MCF 10A (cell line): ENCODE measurements around the gene TLR4. TPM values are rescaled to one million over a fixed set of nuclear protein-coding genes. Genes with fewer than 3 reads are reported as not detected.

Experiments
- BruUV-seq: library from RNA; stranded (reverse); fragments of 400-500 nt; replicated peaks from 2 replicates; lab custom pipeline; 2021; lab: Mats Ljungman, UMichigan
- CTCF ChIA-PET: fragments of 300-600 bp; sonication (Branson Sonifier 250); formaldehyde crosslinking; extraction: SDS; loops from one replicate; lab custom pipeline; 2021; ENCODE audit warnings: antibody characterized with exemption, inconsistent platforms; lab: Yijun Ruan, JAX
- POLR2A ChIA-PET: fragments of 300-600, 350-650 bp; sonication (Branson Sonifier 250); formaldehyde crosslinking; extraction: SDS; loops from one replicate; lab custom pipeline; 2020; ENCODE audit warnings: antibody characterized with exemption, inconsistent platforms; lab: Yijun Ruan, JAX
- DNase-seq: peaks from one replicate; pipeline ENCODE4 v3.0.0-alpha.2; 2018; ENCODE audit not compliant: unreplicated experiment
- H3K27ac Mint-ChIP-seq: one replicate; pipeline ENCODE4 v1.8.0; 2022; ENCODE audit warnings: mild to moderate bottlenecking, low read depth, mixed read lengths; ENCODE audit not compliant: unreplicated experiment
- H3K27me3 Mint-ChIP-seq: one replicate; pipeline ENCODE4 v1.8.0; 2022; ENCODE audit warnings: mixed read lengths; ENCODE audit not compliant: insufficient read depth, unreplicated experiment
- H3K36me3 Mint-ChIP-seq: one replicate; pipeline ENCODE4 v1.8.0; 2022; ENCODE audit warnings: mild to moderate bottlenecking, moderate library complexity, mixed read lengths; ENCODE audit not compliant: insufficient read depth, unreplicated experiment
- H3K4me1 Mint-ChIP-seq: one replicate; pipeline ENCODE4 v1.8.0; 2022; ENCODE audit warnings: mixed read lengths; ENCODE audit not compliant: insufficient read depth, unreplicated experiment
- H3K4me3 Mint-ChIP-seq: one replicate; pipeline ENCODE4 v1.8.0; 2022; ENCODE audit warnings: mild to moderate bottlenecking, moderate library complexity, mixed read lengths; ENCODE audit not compliant: unreplicated experiment
- H3K9me3 Mint-ChIP-seq: one replicate; pipeline ENCODE4 v1.8.0; 2022; ENCODE audit warnings: mixed read lengths; ENCODE audit not compliant: unreplicated experiment
- CTCF ChIP-seq: fragments of 200-600 bp; IDR thresholded peaks from one replicate; pipeline ENCODE4 v1.8.0; 2022; ENCODE audit warnings: antibody characterized with exemption, mild to moderate bottlenecking; ENCODE audit not compliant: unreplicated experiment
- intact Hi-C: fragments of 100-400 bp; cut with micrococcal nuclease; formaldehyde crosslinking; loops from 2 replicates; pipeline ENCODE4 v1.14.1; 2022
- total RNA-seq: library from RNA; stranded (reverse); gene quantifications from 2 replicates; pipeline ENCODE4 v1.2.3, GENCODE V29; 2022

Gene TLR4
- total RNA-seq, 1 experiment from 2014 or later: not detected

- H3K9me3 Mint-ChIP-seq: peaks cover 32% of the 10 kb centered on the region
- no peak for TF ChIP-seq CTCF
- intact Hi-C loops: no loop called here
- BruUV-seq: no TSS peak
- ChIA-PET CTCF (interaction anchor here (0.6 to 1.1 kb wide), 3 partner anchors 21 to 1039 kb away, joined by 3 to 4 read pairs (median 3); no protein-coding TSS in a partner anchor), POLR2A (no interaction called here)
- H3K27me3 Mint-ChIP-seq: no peaks in the 10 kb centered on the region
- no peaks in the 10 kb centered on the region for H3K4me1 Mint-ChIP-seq
- peak; percentile 52 for DNase-seq
- no peak overlapping the region for H3K27ac Mint-ChIP-seq
- H3K4me3 Mint-ChIP-seq: no peak overlapping the region
- no peaks in the 10 kb centered on the region for H3K36me3 Mint-ChIP-seq
These were observed 666 bp upstream of the TLR4 start for GRCh38 chr9:117703537-117703936.

- Mint-ChIP-seq H3K27ac (no peak overlapping the region), H3K4me3 (peak overlapping the region; percentile 7), H3K9me3 (peaks cover 28% of the 10 kb centered on the region), H3K36me3 (no peaks in the 10 kb centered on the region), H3K4me1 (no peaks in the 10 kb centered on the region), H3K27me3 (no peaks in the 10 kb centered on the region)
- CTCF ChIA-PET: interaction anchor here (0.5 to 0.6 kb wide), 2 partner anchors 23 to 945 kb away, joined by 3 read pairs; no protein-coding TSS in a partner anchor
- POLR2A ChIA-PET: no interaction called here
- intact Hi-C loops: no loop called here
- TF ChIP-seq CTCF: no peak
- no TSS peak for BruUV-seq
- DNase-seq: no peak
These were observed 394 bp downstream of the TLR4 start for GRCh38 chr9:117704597-117704996.

- CTCF ChIA-PET: no interaction called here
- POLR2A ChIA-PET: no interaction called here
- Mint-ChIP-seq H3K4me1 (no peaks in the 10 kb centered on the region), H3K27me3 (no peaks in the 10 kb centered on the region), H3K27ac (no peak overlapping the region), H3K4me3 (no peak overlapping the region), H3K36me3 (no peaks in the 10 kb centered on the region), H3K9me3 (peaks cover 34% of the 10 kb centered on the region)
- no peak for TF ChIP-seq CTCF
- no peak for DNase-seq
- BruUV-seq: no TSS peak
- intact Hi-C loops: no loop called here
These were observed 1.2 kb downstream of the TLR4 start for GRCh38 chr9:117705386-117705785.

- H3K36me3 Mint-ChIP-seq: no peaks in the 10 kb centered on the region
These were observed 2.4 kb downstream of the TLR4 start for GRCh38 chr9:117706421-117707116.

More at GRCh38 chr9:117706421-117707116, 2.4 kb downstream of the TLR4 start:
- Mint-ChIP-seq H3K4me3 (no peak overlapping the region), H3K27me3 (no peaks in the 10 kb centered on the region), H3K9me3 (peaks cover 27% of the 10 kb centered on the region), H3K27ac (no peak overlapping the region), H3K4me1 (no peaks in the 10 kb centered on the region)
- POLR2A ChIA-PET: no interaction called here
- CTCF ChIA-PET: interaction anchor here (0.8 kb wide), 1 partner anchor 550 kb away, joined by 3 read pairs; no protein-coding TSS in a partner anchor
- DNase-seq: no peak
- no peak for TF ChIP-seq CTCF
- no TSS peak for BruUV-seq
- intact Hi-C loops: no loop called here
